GM23338 (cell line): ENCODE results near the gene BYSL. TPM values are rescaled to one million over a fixed set of nuclear protein-coding genes. Genes with fewer than 3 reads are reported as not detected.
"Not testable (repeated sequence)": the region's sequence is repeated elsewhere in the genome, so short reads cannot be mapped to it uniquely, and the experiment has no call there.

Source experiments
- ATAC-seq: fragments of 200-7000 bp; cut with Tn5 transposase; 3 replicates; pipeline ENCODE4 v1.9.1; 2020
- DNase-seq: peaks from one replicate; pipeline ENCODE4 v3.0.0-alpha.2; 2015; ENCODE audit warnings: low spot score
- H2AFZ ChIP-seq: fragments of 200-600 bp; sonication (generic); 2 replicates; pipeline ENCODE4 v1.8.0; 2016; ENCODE audit warnings: antibody characterized with exemption, mild to moderate bottlenecking, moderate library complexity
- H3F3A ChIP-seq: fragments of 200-600 bp; sonication (generic); replicated peaks from 2 replicates; pipeline ENCODE4 v1.8.0; 2017; ENCODE audit warnings: antibody characterized with exemption, mixed run types, low read depth
- H3K27ac ChIP-seq: fragments of 200-600 bp; sonication (generic); 2 replicates; pipeline ENCODE4 v1.6.1; 2016; ENCODE audit warnings: low read depth
- H3K27me3 ChIP-seq: fragments of 200-600 bp; sonication (generic); 2 replicates; pipeline ENCODE4 v1.8.0; 2016; ENCODE audit warnings: mild to moderate bottlenecking, mixed run types, moderate library complexity; ENCODE audit not compliant: insufficient read depth
- H3K36me3 ChIP-seq: fragments of 200-600 bp; sonication (generic); 2 replicates; pipeline ENCODE4 v1.8.0; 2016; ENCODE audit warnings: mild to moderate bottlenecking; ENCODE audit not compliant: insufficient read depth
- H3K4me1 ChIP-seq: fragments of 200-600 bp; sonication (generic); 2 replicates; pipeline ENCODE4 v1.8.0; 2016; ENCODE audit warnings: mild to moderate bottlenecking, moderate library complexity; ENCODE audit not compliant: insufficient read depth
- H3K4me2 ChIP-seq: fragments of 200-600 bp; sonication (generic); 2 replicates; pipeline ENCODE4 v1.7.1; 2017; ENCODE audit warnings: mixed run types
- H3K4me3 ChIP-seq: fragments of 200-600 bp; sonication (generic); 2 replicates; pipeline ENCODE4 v1.6.1; 2016; ENCODE audit warnings: mixed run types
- H3K79me2 ChIP-seq: fragments of 200-600 bp; sonication (generic); replicated peaks from 2 replicates; pipeline ENCODE4 v1.8.0; 2017; ENCODE audit warnings: mild to moderate bottlenecking; ENCODE audit not compliant: insufficient read depth
- H3K9me2 ChIP-seq: fragments of 200-600 bp; sonication (generic); 2 replicates; pipeline ENCODE4 v1.8.0; 2017; ENCODE audit not compliant: insufficient read depth
- H4K20me1 ChIP-seq: fragments of 200-600 bp; sonication (generic); replicated peaks from 2 replicates; pipeline ENCODE4 v1.8.0; 2017; ENCODE audit warnings: mild to moderate bottlenecking; ENCODE audit not compliant: insufficient read depth
- H3K27ac Mint-ChIP-seq: 2 replicates; pipeline ENCODE4 v1.8.0; 2020; ENCODE audit warnings: inconsistent platforms, mild to moderate bottlenecking, moderate library complexity, mixed read lengths
- H3K27me3 Mint-ChIP-seq: 3 replicates; pipeline ENCODE4 v1.8.0; 2022; ENCODE audit warnings: low read depth, mild to moderate bottlenecking, moderate library complexity, mixed read lengths, inconsistent platforms; ENCODE audit not compliant: insufficient read depth, poor library complexity
- H3K36me3 Mint-ChIP-seq: 3 replicates; pipeline ENCODE4 v1.8.0; 2021; ENCODE audit warnings: low read depth, mild to moderate bottlenecking, inconsistent platforms, moderate library complexity, mixed read lengths
- H3K4me1 Mint-ChIP-seq: 3 replicates; pipeline ENCODE4 v1.8.0; 2020; ENCODE audit warnings: mild to moderate bottlenecking, inconsistent platforms, mixed read lengths
- H3K4me3 Mint-ChIP-seq: 3 replicates; pipeline ENCODE4 v1.8.0; 2021; ENCODE audit warnings: moderate library complexity, mild to moderate bottlenecking, inconsistent platforms, mixed read lengths
- H3K9me3 Mint-ChIP-seq: 3 replicates; pipeline ENCODE4 v1.8.0; 2020; ENCODE audit warnings: moderate library complexity, mild to moderate bottlenecking, inconsistent platforms, mixed read lengths
- CREB1 ChIP-seq: fragments of 250-450 bp; sonication (Bioruptor Pico); IDR thresholded peaks from 2 replicates; pipeline ENCODE4 v1.5.0; 2020; ENCODE audit warnings: low read depth, mild to moderate bottlenecking, moderate library complexity
- CTCF ChIP-seq, 2 experiments: fragments of 200-600 bp in 1 of 2; sonication (generic) in 1 of 2; conservative IDR thresholded peaks; 2 replicates each; pipeline versions ENCODE4 v1.5.1 to v1.6.1; 2016 to 2017; ENCODE audit warnings: antibody characterized with exemption in 2 of 2, low read depth in 2 of 2, mild to moderate bottlenecking in 2 of 2, moderate library complexity in 1 of 2
- EZH2 ChIP-seq: fragments of 200-600 bp; sonication (generic); IDR thresholded peaks from one replicate; pipeline ENCODE4 v1.8.0; 2017; ENCODE audit warnings: antibody characterized with exemption, mild to moderate bottlenecking, low read depth; ENCODE audit not compliant: unreplicated experiment
- JUNB ChIP-seq: IDR thresholded peaks from one replicate; pipeline ENCODE4 v1.6.1; 2016; ENCODE audit warnings: antibody characterized with exemption; ENCODE audit not compliant: unreplicated experiment
- NANOG ChIP-seq: IDR thresholded peaks from 2 replicates; pipeline ENCODE4 v1.6.1; 2016; ENCODE audit warnings: antibody characterized with exemption, borderline replicate concordance
- REST ChIP-seq: IDR thresholded peaks from one replicate; pipeline ENCODE4 v1.6.1; 2018; ENCODE audit warnings: antibody characterized with exemption; ENCODE audit not compliant: unreplicated experiment
- STAT1 ChIP-seq: IDR thresholded peaks from one replicate; pipeline ENCODE4 v1.6.1; 2016; ENCODE audit warnings: antibody characterized with exemption; ENCODE audit not compliant: unreplicated experiment
- ZNF462 ChIP-seq: fragments of 250-450 bp; sonication (Bioruptor Pico); IDR thresholded peaks from 2 replicates; pipeline ENCODE4 v1.5.0; 2020; ENCODE audit warnings: mild to moderate bottlenecking, moderate library complexity
- polyA plus RNA-seq: library from polyadenylated mRNA; unstranded; fragments of >200 nt; fragmentation: Nextera tagmentation; extraction: Ambion mirVana; gene quantifications from 2 replicates; pipeline ENCODE4 v1.2.1, GENCODE V29; 2016
- total RNA-seq: library from RNA; depleted of rRNA; stranded (reverse); fragments of >200 nt; shearing (Covaris generic); gene quantifications from 2 replicates; pipeline ENCODE4 v1.2.3, GENCODE V29; 2014

BYSL gene
- total and polyA plus RNA-seq, 2 experiments from 2014 or later = 33.7 to 35.3 TPM

- TF ChIP-seq ZNF462 (CRISPR knock-in tag) = no peak
Observed at GRCh38 chr6:41942067-41942851, 21.0 kb downstream of the BYSL start (continued).

GRCh38 chr6:41942882-41943281 lies 21.6 kb downstream of the BYSL start:
- H3K27ac ChIP-seq, H3K27me3 ChIP-seq, H2AFZ ChIP-seq, H3K4me2 ChIP-seq, H3K27ac Mint-ChIP-seq, DNase-seq, H3K79me2 ChIP-seq, H3K4me3 ChIP-seq, H3K36me3 Mint-ChIP-seq, H3K4me3 Mint-ChIP-seq, H4K20me1 ChIP-seq, H3K36me3 ChIP-seq, H3K9me2 ChIP-seq, H3K9me3 Mint-ChIP-seq, ATAC-seq: not testable (repeated sequence)
- Mint-ChIP-seq H3K27me3 (peaks cover 18% of the 10 kb centered on the region), H3K4me1 (peaks cover 29% of the 10 kb centered on the region)
- Histone ChIP-seq H3K4me1 (peaks cover 25% of the 10 kb centered on the region), H3F3A (peaks cover 25% of the 10 kb centered on the region)

- Mint-ChIP-seq H3K9me3 (no peaks in the 10 kb centered on the region), H3K36me3 (no peaks in the 10 kb centered on the region), H3K4me3 (no peak overlapping the region), H3K27ac (no peak overlapping the region), H3K27me3 (peaks cover 18% of the 10 kb centered on the region), H3K4me1 (peaks cover 24% of the 10 kb centered on the region)
- Histone ChIP-seq H3K79me2 (no peaks in the 10 kb centered on the region), H3K36me3 (no peaks in the 10 kb centered on the region), H3K4me2 (no peak overlapping the region), H3K9me2 (no peaks in the 10 kb centered on the region), H2AFZ (no peak overlapping the region), H3F3A (peaks cover 25% of the 10 kb centered on the region), H3K4me1 (peaks cover 22% of the 10 kb centered on the region), H4K20me1 (no peaks in the 10 kb centered on the region), H3K4me3 (no peak overlapping the region), H3K27me3 (no peaks in the 10 kb centered on the region), H3K27ac (no peak overlapping the region)
- DNase-seq = no peak
- no peak for ATAC-seq
- TF ChIP-seq EZH2 = no peak
- TF ChIP-seq CTCF (conservative IDR thresholded peaks at IDR 0.05; ENCODE audit: low read depth in 2 of 2) = no peak
- no peak for TF ChIP-seq CREB1 (CRISPR knock-in tag)
- TF ChIP-seq STAT1 = no peak
- no peak for TF ChIP-seq REST
- no peak for TF ChIP-seq NANOG
- no peak for TF ChIP-seq JUNB
Observed at GRCh38 chr6:41943456-41943855, 22.2 kb downstream of the BYSL start.
